Hepatocyte (in vitro differentiated cells): ENCODE data around the gene CXADR.

ENCODE experiments used
- EZH2phosphoT487 ChIP-seq: fragments of 200-600 bp; sonication (generic); IDR thresholded peaks from one replicate; pipeline ENCODE4 v1.6.1; 2018; ENCODE audit warnings: antibody characterized with exemption, mild to moderate bottlenecking, low read depth, moderate library complexity; ENCODE audit not compliant: unreplicated experiment, severe bottlenecking
- TF ChIP-seq, protein P1 (sequence below): fragments of 200-600 bp; sonication (generic); IDR thresholded peaks from 2 replicates; pipeline ENCODE4 v1.5.1; 2016; ENCODE audit warnings: antibody characterized with exemption, mild to moderate bottlenecking; ENCODE audit not compliant: poor library complexity

GRCh38 chr21:17526776-17527175, 13.9 kb downstream of the CXADR start:
- TF ChIP-seq, protein P1, sequence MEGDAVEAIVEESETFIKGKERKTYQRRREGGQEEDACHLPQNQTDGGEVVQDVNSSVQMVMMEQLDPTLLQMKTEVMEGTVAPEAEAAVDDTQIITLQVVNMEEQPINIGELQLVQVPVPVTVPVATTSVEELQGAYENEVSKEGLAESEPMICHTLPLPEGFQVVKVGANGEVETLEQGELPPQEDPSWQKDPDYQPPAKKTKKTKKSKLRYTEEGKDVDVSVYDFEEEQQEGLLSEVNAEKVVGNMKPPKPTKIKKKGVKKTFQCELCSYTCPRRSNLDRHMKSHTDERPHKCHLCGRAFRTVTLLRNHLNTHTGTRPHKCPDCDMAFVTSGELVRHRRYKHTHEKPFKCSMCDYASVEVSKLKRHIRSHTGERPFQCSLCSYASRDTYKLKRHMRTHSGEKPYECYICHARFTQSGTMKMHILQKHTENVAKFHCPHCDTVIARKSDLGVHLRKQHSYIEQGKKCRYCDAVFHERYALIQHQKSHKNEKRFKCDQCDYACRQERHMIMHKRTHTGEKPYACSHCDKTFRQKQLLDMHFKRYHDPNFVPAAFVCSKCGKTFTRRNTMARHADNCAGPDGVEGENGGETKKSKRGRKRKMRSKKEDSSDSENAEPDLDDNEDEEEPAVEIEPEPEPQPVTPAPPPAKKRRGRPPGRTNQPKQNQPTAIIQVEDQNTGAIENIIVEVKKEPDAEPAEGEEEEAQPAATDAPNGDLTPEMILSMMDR, result no peak
- no peak for TF ChIP-seq EZH2phosphoT487
